ENCODE data around the gene PRORP.

DNA sequence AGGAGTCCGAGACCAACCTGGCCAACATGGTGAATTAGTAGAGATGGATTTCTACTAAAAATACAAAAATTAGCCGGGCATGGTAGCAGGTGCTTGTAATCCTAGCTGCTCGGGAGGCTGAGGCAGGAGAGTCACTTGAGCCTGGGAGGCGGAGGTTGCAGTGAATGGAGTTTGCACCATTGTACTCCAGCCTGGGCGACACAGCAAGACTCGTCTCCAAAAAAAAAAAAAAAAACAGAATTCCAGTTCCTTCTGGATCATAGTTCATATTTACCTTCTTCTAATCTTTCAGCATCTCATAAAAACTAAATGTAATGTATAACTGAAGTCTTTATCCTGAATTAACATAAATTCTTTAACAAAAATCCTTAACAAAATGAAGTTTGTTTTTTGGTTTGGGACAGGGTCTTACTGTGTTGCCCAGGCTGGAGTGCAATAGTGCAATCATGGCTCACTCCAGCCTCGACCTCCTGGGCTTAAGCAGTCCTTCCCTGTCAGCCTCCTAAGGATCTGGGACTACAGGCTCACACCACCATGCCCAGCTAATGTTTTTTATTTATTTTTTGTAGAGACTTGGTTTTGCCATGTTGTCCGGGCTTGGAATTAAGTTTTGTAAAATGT is 38.7 kb upstream of the PRORP start:
- TF ChIP-seq POLR2A (IDR thresholded peaks at IDR 0.05) (no peak), POLR2AphosphoS5 (IDR thresholded peaks at IDR 0.05) (no peak)
- TF ChIP-seq, protein P1, sequence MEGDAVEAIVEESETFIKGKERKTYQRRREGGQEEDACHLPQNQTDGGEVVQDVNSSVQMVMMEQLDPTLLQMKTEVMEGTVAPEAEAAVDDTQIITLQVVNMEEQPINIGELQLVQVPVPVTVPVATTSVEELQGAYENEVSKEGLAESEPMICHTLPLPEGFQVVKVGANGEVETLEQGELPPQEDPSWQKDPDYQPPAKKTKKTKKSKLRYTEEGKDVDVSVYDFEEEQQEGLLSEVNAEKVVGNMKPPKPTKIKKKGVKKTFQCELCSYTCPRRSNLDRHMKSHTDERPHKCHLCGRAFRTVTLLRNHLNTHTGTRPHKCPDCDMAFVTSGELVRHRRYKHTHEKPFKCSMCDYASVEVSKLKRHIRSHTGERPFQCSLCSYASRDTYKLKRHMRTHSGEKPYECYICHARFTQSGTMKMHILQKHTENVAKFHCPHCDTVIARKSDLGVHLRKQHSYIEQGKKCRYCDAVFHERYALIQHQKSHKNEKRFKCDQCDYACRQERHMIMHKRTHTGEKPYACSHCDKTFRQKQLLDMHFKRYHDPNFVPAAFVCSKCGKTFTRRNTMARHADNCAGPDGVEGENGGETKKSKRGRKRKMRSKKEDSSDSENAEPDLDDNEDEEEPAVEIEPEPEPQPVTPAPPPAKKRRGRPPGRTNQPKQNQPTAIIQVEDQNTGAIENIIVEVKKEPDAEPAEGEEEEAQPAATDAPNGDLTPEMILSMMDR (IDR thresholded peaks at IDR 0.05) = no peak

Data from breast epithelium (tissue), 3 donors.